BE2C (cell line): ENCODE measurements around the gene PCGF1.

Source experiments
- DNase-seq: peaks from one replicate; pipeline ENCODE4 v3.0.0-alpha.2; 2020
- H3K27me3 ChIP-seq: fragments of 250-450 bp; sonication (Bioruptor Pico); 2 replicates; pipeline ENCODE4 v1.5.1; 2020; ENCODE audit warnings: mild to moderate bottlenecking
- H3K36me3 ChIP-seq: fragments of 250-450 bp; sonication (Bioruptor Pico); 2 replicates; pipeline ENCODE4 v1.5.1; 2020; ENCODE audit warnings: mild to moderate bottlenecking
- H3K4me1 ChIP-seq: fragments of 250-450 bp; sonication (Bioruptor Pico); 2 replicates; pipeline ENCODE4 v1.5.1; 2020
- H3K4me3 ChIP-seq: 2 replicates; pipeline ENCODE4 v1.5.1; 2011; ENCODE audit warnings: low read depth, low read length
- H3K9me3 ChIP-seq: fragments of 250-450 bp; sonication (Bioruptor Pico); 2 replicates; pipeline ENCODE4 v1.5.1; 2020
- CTCF ChIP-seq: IDR thresholded peaks from 2 replicates; pipeline ENCODE4 v1.5.1; 2012; ENCODE audit warnings: mild to moderate bottlenecking, low read depth, low read length

The PCGF1 gene

GRCh38 chr2:74532222-74532621 is 24.7 kb upstream of the PCGF1 start:
- peak; percentile 33; the same call in 1 of the 2 replicates for TF ChIP-seq CTCF
- Histone ChIP-seq H3K4me1 (no peaks in the 10 kb centered on the region), H3K4me3 (no peak overlapping the region), H3K9me3 (no peaks in the 10 kb centered on the region), H3K27me3 (no peaks in the 10 kb centered on the region), H3K36me3 (peaks cover 11% of the 10 kb centered on the region)
- DNase-seq, result no peak

- Histone ChIP-seq H3K9me3 (no peaks in the 10 kb centered on the region), H3K36me3 (peaks cover 16% of the 10 kb centered on the region), H3K4me1 (no peaks in the 10 kb centered on the region), H3K27me3 (no peaks in the 10 kb centered on the region), H3K4me3 (no peak overlapping the region; the same call in 1 of the 2 replicates)
- DNase-seq, result no peak
- TF ChIP-seq CTCF, result no peak
Observed at GRCh38 chr2:74531666-74532065, 24.2 kb upstream of the PCGF1 start.

GRCh38 chr2:74530239-74531187 is 23.0 kb upstream of the PCGF1 start:
- no peaks in the 10 kb centered on the region for H3K27me3 ChIP-seq
- peaks cover 28% of the 10 kb centered on the region for H3K36me3 ChIP-seq
- H3K9me3 ChIP-seq, result no peaks in the 10 kb centered on the region
- no peaks in the 10 kb centered on the region for H3K4me1 ChIP-seq
- no peak for TF ChIP-seq CTCF
- DNase-seq, result peak; percentile 35
- H3K4me3 ChIP-seq, result peak overlapping the region; percentile 87

- TF ChIP-seq CTCF, result no peak
- Histone ChIP-seq H3K27me3 (no peaks in the 10 kb centered on the region), H3K4me1 (no peaks in the 10 kb centered on the region), H3K9me3 (no peaks in the 10 kb centered on the region), H3K4me3 (peak within 1 kb of the TSS; percentile 87), H3K36me3 (peaks cover 31% of the 10 kb centered on the region)
- DNase-seq, result peak; percentile 94
Observed at GRCh38 chr2:74529357-74530238, 22.1 kb upstream of the PCGF1 start, which contains the start of the genes AUP1 and HTRA2. AUP1 (minus strand) TSS chr2:74529706; CDS start chr2:74529629, 77 bp downstream. HTRA2 (plus strand) TSS chr2:74529933; CDS start chr2:74530007, 74 bp downstream.

- H3K4me3 ChIP-seq, result peak overlapping the region; percentile 87
- no peaks in the 10 kb centered on the region for H3K4me1 ChIP-seq
- no peaks in the 10 kb centered on the region for H3K9me3 ChIP-seq
- TF ChIP-seq CTCF, result no peak
- peaks cover 31% of the 10 kb centered on the region for H3K36me3 ChIP-seq
- H3K27me3 ChIP-seq, result no peaks in the 10 kb centered on the region
- no peak for DNase-seq
Observed at GRCh38 chr2:74528600-74529356, 21.3 kb upstream of the PCGF1 start.
